ENCODE data around the gene CAMTA1.

The CAMTA1 gene

GRCh38 chr1:6976044-6976375 lies 190.8 kb downstream of the CAMTA1 start:
- POLR2A ChIA-PET = no interaction called here
- CTCF ChIA-PET = no interaction called here
- no peak for TF ChIP-seq ELF4 (IDR thresholded peaks at IDR 0.05)
- TF ChIP-seq LEF1 (IDR thresholded peaks at IDR 0.05; ENCODE audit: borderline replicate concordance) = no peak
- no peak for TF ChIP-seq SP1 (IDR thresholded peaks at IDR 0.05)
- no peak for TF ChIP-seq CTBP1 (IDR thresholded peaks at IDR 0.05; ENCODE audit: borderline replicate concordance)
- TF ChIP-seq L3MBTL2 (conservative IDR thresholded peaks at IDR 0.05) = no peak
- no peak for TF ChIP-seq BHLHE40 (IDR thresholded peaks at IDR 0.05; ENCODE audit: borderline replicate concordance)
- TF ChIP-seq ZNF384 (IDR thresholded peaks at IDR 0.05) = no peak
- TF ChIP-seq FOXK2 (IDR thresholded peaks at IDR 0.05) = no peak
- no peak for TF ChIP-seq FOXM1 (IDR thresholded peaks at IDR 0.05; ENCODE audit: borderline replicate concordance)
- no peak for DNase-seq (ENCODE audit: extremely low spot score)

- ChIA-PET CTCF (no interaction called here), POLR2A (interaction anchor here (0.5 to 1.6 kb wide), 2 partner anchors 16 to 311 kb away, joined by 3 to 4 read pairs; no protein-coding TSS in a partner anchor)
These were observed 193.9 kb downstream of the CAMTA1 start for GRCh38 chr1:6979003-6979613.

GRCh38 chr1:6981595-6981994 lies 196.3 kb downstream of the CAMTA1 start:
- ChIA-PET POLR2A (no interaction called here), CTCF (no interaction called here)
- DNase-seq (ENCODE audit: extremely low spot score) = no peak

More at GRCh38 chr1:6979003-6979613, 193.9 kb downstream of the CAMTA1 start:
- DNase-seq (ENCODE audit: extremely low spot score) = no peak
- TF ChIP-seq FOXA1 (IDR thresholded peaks at IDR 0.05) (no peak), HDGF (IDR thresholded peaks at IDR 0.05; ENCODE audit: borderline replicate concordance) (no peak), NFRKB (IDR thresholded peaks at IDR 0.05) (no peak), PKNOX1 (IDR thresholded peaks at IDR 0.05) (no peak), TARDBP (IDR thresholded peaks at IDR 0.05) (no peak), L3MBTL2 (conservative IDR thresholded peaks at IDR 0.05) (no peak), FOXM1 (IDR thresholded peaks at IDR 0.05; ENCODE audit: borderline replicate concordance) (no peak)

GRCh38 chr1:6982443-6982842 lies 197.2 kb downstream of the CAMTA1 start:
- no peak for TF ChIP-seq L3MBTL2 (conservative IDR thresholded peaks at IDR 0.05)
- TF ChIP-seq ARNT (IDR thresholded peaks at IDR 0.05) = no peak
- TF ChIP-seq TARDBP (IDR thresholded peaks at IDR 0.05) = no peak
- TF ChIP-seq FOXA1 (IDR thresholded peaks at IDR 0.05) = no peak
- TF ChIP-seq CTBP1 (IDR thresholded peaks at IDR 0.05; ENCODE audit: borderline replicate concordance) = no peak
- no peak for TF ChIP-seq ELF4 (IDR thresholded peaks at IDR 0.05)
- CTCF ChIA-PET = no interaction called here
- POLR2A ChIA-PET = no interaction called here
- no peak for DNase-seq (ENCODE audit: extremely low spot score)

More at GRCh38 chr1:6981595-6981994, 196.3 kb downstream of the CAMTA1 start:
- TF ChIP-seq FOXK2 (IDR thresholded peaks at IDR 0.05) = no peak

GRCh38 chr1:6982860-6983259 lies 197.6 kb downstream of the CAMTA1 start:
- DNase-seq (ENCODE audit: extremely low spot score) = no peak
- TF ChIP-seq TARDBP (IDR thresholded peaks at IDR 0.05) (no peak), CTBP1 (IDR thresholded peaks at IDR 0.05; ENCODE audit: borderline replicate concordance) (no peak), ARNT (IDR thresholded peaks at IDR 0.05) (no peak), ZNF384 (IDR thresholded peaks at IDR 0.05) (no peak), FOXA1 (IDR thresholded peaks at IDR 0.05) (no peak), NFRKB (IDR thresholded peaks at IDR 0.05) (no peak), BHLHE40 (IDR thresholded peaks at IDR 0.05; ENCODE audit: borderline replicate concordance) (no peak), PKNOX1 (IDR thresholded peaks at IDR 0.05) (no peak), ELF4 (IDR thresholded peaks at IDR 0.05) (no peak), HDGF (IDR thresholded peaks at IDR 0.05; ENCODE audit: borderline replicate concordance) (no peak), SUZ12 (IDR thresholded peaks at IDR 0.05) (no peak)
- ChIA-PET CTCF (no interaction called here), POLR2A (no interaction called here)

GRCh38 chr1:6984536-6984935 lies 199.3 kb downstream of the CAMTA1 start:
- ChIA-PET POLR2A (no interaction called here), CTCF (no interaction called here)
- DNase-seq (ENCODE audit: extremely low spot score) = no peak
- TF ChIP-seq FOXK2 (IDR thresholded peaks at IDR 0.05) (no peak), FOXM1 (IDR thresholded peaks at IDR 0.05; ENCODE audit: borderline replicate concordance) (no peak), SUZ12 (IDR thresholded peaks at IDR 0.05) (no peak), CTBP1 (IDR thresholded peaks at IDR 0.05; ENCODE audit: borderline replicate concordance) (no peak), SP1 (IDR thresholded peaks at IDR 0.05) (no peak), TARDBP (IDR thresholded peaks at IDR 0.05) (no peak), LEF1 (IDR thresholded peaks at IDR 0.05; ENCODE audit: borderline replicate concordance) (no peak), ZNF384 (IDR thresholded peaks at IDR 0.05) (no peak), L3MBTL2 (conservative IDR thresholded peaks at IDR 0.05) (no peak), ELF4 (IDR thresholded peaks at IDR 0.05) (no peak)

GRCh38 chr1:6984986-6985385 lies 199.7 kb downstream of the CAMTA1 start:
- ChIA-PET CTCF (no interaction called here), POLR2A (no interaction called here)
- no peak for DNase-seq (ENCODE audit: extremely low spot score)
- no peak for TF ChIP-seq FOXK2 (IDR thresholded peaks at IDR 0.05)
- no peak for TF ChIP-seq NFRKB (IDR thresholded peaks at IDR 0.05)
- TF ChIP-seq LEF1 (IDR thresholded peaks at IDR 0.05; ENCODE audit: borderline replicate concordance) = no peak
- TF ChIP-seq FOXM1 (IDR thresholded peaks at IDR 0.05; ENCODE audit: borderline replicate concordance) = no peak
- TF ChIP-seq L3MBTL2 (conservative IDR thresholded peaks at IDR 0.05) = no peak
- no peak for TF ChIP-seq PKNOX1 (IDR thresholded peaks at IDR 0.05)
- no peak for TF ChIP-seq ELF4 (IDR thresholded peaks at IDR 0.05)
- no peak for TF ChIP-seq TARDBP (IDR thresholded peaks at IDR 0.05)
- TF ChIP-seq BHLHE40 (IDR thresholded peaks at IDR 0.05; ENCODE audit: borderline replicate concordance) = no peak
- TF ChIP-seq ARNT (IDR thresholded peaks at IDR 0.05) = no peak
- no peak for TF ChIP-seq ZNF384 (IDR thresholded peaks at IDR 0.05)
- no peak for TF ChIP-seq FOXA1 (IDR thresholded peaks at IDR 0.05)
- TF ChIP-seq SP1 (IDR thresholded peaks at IDR 0.05) = no peak
- TF ChIP-seq SUZ12 (IDR thresholded peaks at IDR 0.05) = no peak
